Esophagus squamous epithelium (tissue), 5 donors: ENCODE measurements around the gene S1PR3. TPM values are rescaled to one million over a fixed set of nuclear protein-coding genes. Genes with fewer than 3 reads are reported as not detected.
A peak's percentile ranks its signal among the peaks of the same experiment; 100 is the strongest.

Experiments
- DNase-seq: peaks from one replicate; lab custom pipeline; 2025; lab: John Stamatoyannopoulos, UW
- H3K27ac ChIP-seq, 4 donors: fragments of 200-600 bp; sonication (generic); one replicate each; pipeline ENCODE4 v1.5.1; 2016 to 2019; ENCODE audit warnings: mild to moderate bottlenecking in 1 of 4
- H3K27me3 ChIP-seq, 4 donors: fragments of 200-600 bp; sonication (generic); 1 replicate in 3 of 4; 2 replicates in 1 of 4; pipeline versions ENCODE4 v1.5.1 to v1.6.0; 2017 to 2021; ENCODE audit warnings: antibody characterized with exemption in 1 of 4
- H3K36me3 ChIP-seq, 3 donors: fragments of 200-600 bp; sonication (generic); one replicate each; pipeline ENCODE4 v1.5.1; 2016 to 2019
- H3K4me1 ChIP-seq, 3 donors: fragments of 200-600 bp; sonication (generic); one replicate each; pipeline ENCODE4 v1.5.1; 2017 to 2019
- H3K4me3 ChIP-seq, 4 donors: fragments of 200-600 bp; sonication (generic); 1 replicate in 3 of 4; 2 replicates in 1 of 4; pipeline ENCODE4 v1.5.1; 2016 to 2019; ENCODE audit warnings: mild to moderate bottlenecking in 2 of 4, moderate library complexity in 1 of 4
- H3K9me3 ChIP-seq, 3 donors: fragments of 200-600 bp; sonication (generic); one replicate each; pipeline ENCODE4 v1.5.1; 2016 to 2019
- CTCF ChIP-seq, 6 experiments: fragments of 450-650 bp in 4 of 6; fragments of 200-600 bp in 2 of 6; sonication (generic) in 2 of 6; IDR thresholded peaks; one replicate each; pipeline ENCODE4 v1.5.1; 2016 to 2019; ENCODE audit warnings: antibody characterized with exemption in 6 of 6, mild to moderate bottlenecking in 4 of 6, moderate library complexity in 4 of 6
- POLR2A ChIP-seq, 4 donors: fragments of 450-650 bp; IDR thresholded peaks; one replicate each; pipeline ENCODE4 v1.6.1; 2017; ENCODE audit warnings: antibody characterized with exemption in 4 of 4, mild to moderate bottlenecking in 4 of 4, moderate library complexity in 3 of 4
- WGBS, 2 donors: methylation state at CpG; one replicate each; pipeline ENCODE4 v1.1.5; 2018; 5-methylcytosine and 5-hydroxymethylcytosine counted together
- intact Hi-C: fragments of 100-400 bp; cut with DNase I; formaldehyde crosslinking; loops from one replicate; pipeline ENCODE4 v1.15.0; 2022
- total RNA-seq, 4 donors: library from RNA; depleted of rRNA; stranded (reverse); fragments of >200 nt; gene quantifications; one replicate each; pipeline ENCODE4 v1.1.0, GENCODE V29; 2016
- donor health status: DM: yes; HTN: yes; CAD: no.

Gene S1PR3
- total RNA-seq, 4 donors from 2014 or later: 1.3 to 14.3 (median 6.8) TPM

- Histone ChIP-seq H3K4me1 (peaks cover 15 to 57% (median 19%) of the 10 kb centered on the region in 3 donors), H3K9me3 (no peaks in the 10 kb centered on the region), H3K27me3 (peaks cover 0 to 25% (median 0%) of the 10 kb centered on the region in 4 donors), H3K36me3 (no peaks in the 10 kb centered on the region), H3K4me3 (no peak overlapping the region), H3K27ac (no peak overlapping the region)
- no peak for DNase-seq
- intact Hi-C loops: no loop called here
- TF ChIP-seq POLR2A (IDR thresholded peaks at IDR 0.05) (no peak), CTCF (IDR thresholded peaks at IDR 0.05) (no peak)
- WGBS, 2 donors: 63 to 64% methylated on average over 4 of the region's 4 CpGs
Observed at GRCh38 chr9:88987661-88988060, 3.6 kb upstream of the S1PR3 start.

DNA sequence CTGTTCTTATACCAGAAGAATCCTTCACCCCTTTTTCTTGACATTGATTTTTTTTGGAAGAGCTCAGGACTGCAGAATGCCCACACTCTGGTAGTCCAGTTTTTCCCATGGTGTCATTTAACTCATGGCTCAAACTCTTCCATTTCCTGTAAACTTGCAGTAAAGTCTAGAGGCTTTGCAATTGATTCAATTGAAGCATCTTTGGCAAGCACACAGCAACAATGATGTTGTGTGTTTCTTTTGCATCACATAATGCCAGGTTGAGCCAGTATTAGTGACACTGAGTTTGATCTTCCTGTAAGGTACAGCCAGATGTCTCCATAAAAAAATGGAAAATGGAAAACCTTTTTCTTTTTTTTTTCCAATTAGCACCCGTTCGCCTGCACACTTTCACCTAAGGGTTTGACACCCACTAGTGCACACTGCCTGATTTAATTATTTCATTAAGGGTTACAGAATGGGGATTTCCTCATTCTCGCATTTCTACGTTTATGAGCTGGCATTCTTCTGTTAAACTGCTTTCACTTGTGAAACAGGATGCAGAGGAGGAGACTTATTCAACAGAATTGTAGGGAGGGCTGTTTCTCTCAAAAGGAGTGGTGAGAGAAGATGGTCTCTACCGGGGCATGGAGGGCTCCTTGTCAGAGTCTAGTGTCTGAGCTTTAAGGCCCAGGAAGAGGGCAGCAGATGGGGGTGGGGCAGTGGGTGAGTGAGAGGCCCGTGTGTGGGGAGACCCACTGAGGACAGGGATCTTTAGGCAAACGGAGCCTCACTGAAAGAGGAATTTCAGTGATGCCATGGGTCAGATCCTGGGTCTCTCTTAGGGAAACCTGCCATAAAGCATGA is 2.2 kb upstream of the S1PR3 start:
- intact Hi-C loops: no loop called here
- WGBS, 2 donors: 12 to 15% methylated on average over 7 of the region's 7 CpGs
- no peak for TF ChIP-seq CTCF (IDR thresholded peaks at IDR 0.05)
- no peak for TF ChIP-seq POLR2A (IDR thresholded peaks at IDR 0.05)
- no peak overlapping the region for H3K4me3 ChIP-seq
- peak overlapping the region in 3 of 4 donors; percentile 30 to 87 (median 82) for H3K27ac ChIP-seq
- DNase-seq: no peak
- no peaks in the 10 kb centered on the region for H3K36me3 ChIP-seq
- H3K9me3 ChIP-seq: no peaks in the 10 kb centered on the region
- H3K4me1 ChIP-seq: peaks cover 15 to 59% (median 16%) of the 10 kb centered on the region in 3 donors
- H3K27me3 ChIP-seq: peaks cover 0 to 25% (median 0%) of the 10 kb centered on the region in 4 donors

- H3K4me1 ChIP-seq: peaks cover 8 to 59% (median 10%) of the 10 kb centered on the region in 3 donors
- no peaks in the 10 kb centered on the region for H3K9me3 ChIP-seq
- intact Hi-C loops: no loop called here
- WGBS, 2 donors: 82 to 90% methylated on average over 17 to 21 of the region's 25 CpGs
- no peak for DNase-seq
- H3K36me3 ChIP-seq: no peaks in the 10 kb centered on the region
- H3K27me3 ChIP-seq: peaks cover 0 to 32% (median 0%) of the 10 kb centered on the region in 4 donors
- H3K4me3 ChIP-seq: no peak overlapping the region
- TF ChIP-seq CTCF (IDR thresholded peaks at IDR 0.05): no peak
- peak overlapping the region; percentile 69 to 87 (median 79) for H3K27ac ChIP-seq
Observed at GRCh38 chr9:88990041-88990728, 1.1 kb upstream of the S1PR3 start.

DNA sequence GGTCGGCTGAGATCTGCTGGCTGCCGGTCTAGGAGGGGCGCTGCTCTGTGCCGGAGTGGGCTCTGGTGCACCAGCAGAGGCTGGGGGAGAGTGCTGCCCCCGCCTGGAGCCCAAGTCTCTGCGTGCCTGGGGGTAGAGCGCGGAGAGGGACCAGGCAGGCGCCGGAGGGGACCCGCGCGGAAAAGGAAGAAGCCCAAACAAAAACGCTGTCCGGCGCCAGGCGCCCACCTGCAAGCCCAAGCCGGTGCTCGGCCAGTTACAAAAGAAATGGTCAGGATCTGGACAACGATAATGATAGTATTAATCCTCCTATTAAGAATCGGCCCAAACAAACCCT is 571 bp upstream of the S1PR3 start:
- 34 to 47% methylated on average over 15 of the region's 21 CpGs for WGBS, 2 donors
- Histone ChIP-seq H3K27ac (peak overlapping the region; percentile 69 to 92 (median 82)), H3K4me1 (peaks cover 5 to 61% (median 8%) of the 10 kb centered on the region in 3 donors), H3K9me3 (no peaks in the 10 kb centered on the region), H3K4me3 (peak overlapping the region; percentile 53 to 80 (median 70)), H3K36me3 (no peaks in the 10 kb centered on the region), H3K27me3 (peaks cover 0 to 32% (median 0%) of the 10 kb centered on the region in 4 donors)
- TF ChIP-seq POLR2A (IDR thresholded peaks at IDR 0.05): no peak
- no peak for TF ChIP-seq CTCF (IDR thresholded peaks at IDR 0.05)
- DNase-seq: no peak
- intact Hi-C loops: no loop called here

DNA sequence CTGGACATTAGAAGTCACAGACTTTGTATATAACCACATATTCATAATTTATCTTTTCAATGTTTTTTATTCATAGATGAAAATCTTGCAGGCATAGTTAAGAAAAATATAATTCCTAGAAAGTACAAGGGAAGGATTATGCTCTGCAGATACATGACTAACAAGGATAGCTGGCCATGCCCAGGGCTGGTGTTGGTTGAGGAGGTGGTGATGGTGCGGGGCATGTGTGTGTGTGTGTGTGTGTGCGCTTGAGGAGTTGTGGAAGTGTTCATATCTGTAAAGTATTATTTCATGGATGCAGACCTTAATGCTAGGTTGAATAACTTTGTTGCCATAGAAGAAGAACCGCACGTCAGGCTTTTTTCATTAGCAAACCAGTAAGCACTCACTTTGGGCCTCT is 1.3 kb downstream of the S1PR3 start:
- H3K27me3 ChIP-seq: peaks cover 0 to 32% (median 0%) of the 10 kb centered on the region in 4 donors
- no peak for DNase-seq
- intact Hi-C loops: no loop called here
- no peaks in the 10 kb centered on the region for H3K9me3 ChIP-seq
- H3K27ac ChIP-seq: peak overlapping the region in 3 of 4 donors; percentile 76 to 92 (median 87)
- peak overlapping the region in 3 of 4 donors; percentile 53 to 80 (median 76) for H3K4me3 ChIP-seq
- TF ChIP-seq CTCF (IDR thresholded peaks at IDR 0.05): no peak
- TF ChIP-seq POLR2A (IDR thresholded peaks at IDR 0.05): no peak
- H3K4me1 ChIP-seq: peaks cover 5 to 74% (median 8%) of the 10 kb centered on the region in 3 donors
- H3K36me3 ChIP-seq: no peaks in the 10 kb centered on the region
- 72 to 81% methylated on average over 4 of the region's 4 CpGs for WGBS, 2 donors
